GM18526 (cell line): ENCODE results near the gene EEF2.
A peak's percentile ranks its signal among the peaks of the same experiment; 100 is the strongest.

ENCODE experiments used
- POLR2A ChIP-seq: IDR thresholded peaks from 3 replicates; pipeline ENCODE4 v1.6.1; 2011; ENCODE audit not compliant: insufficient read length; ENCODE audit errors: extremely low read depth

EEF2 gene

GRCh38 chr19:3980353-3981251 lies 4.7 kb downstream of the EEF2 start:
- peak; percentile 7 for TF ChIP-seq POLR2A

DNA sequence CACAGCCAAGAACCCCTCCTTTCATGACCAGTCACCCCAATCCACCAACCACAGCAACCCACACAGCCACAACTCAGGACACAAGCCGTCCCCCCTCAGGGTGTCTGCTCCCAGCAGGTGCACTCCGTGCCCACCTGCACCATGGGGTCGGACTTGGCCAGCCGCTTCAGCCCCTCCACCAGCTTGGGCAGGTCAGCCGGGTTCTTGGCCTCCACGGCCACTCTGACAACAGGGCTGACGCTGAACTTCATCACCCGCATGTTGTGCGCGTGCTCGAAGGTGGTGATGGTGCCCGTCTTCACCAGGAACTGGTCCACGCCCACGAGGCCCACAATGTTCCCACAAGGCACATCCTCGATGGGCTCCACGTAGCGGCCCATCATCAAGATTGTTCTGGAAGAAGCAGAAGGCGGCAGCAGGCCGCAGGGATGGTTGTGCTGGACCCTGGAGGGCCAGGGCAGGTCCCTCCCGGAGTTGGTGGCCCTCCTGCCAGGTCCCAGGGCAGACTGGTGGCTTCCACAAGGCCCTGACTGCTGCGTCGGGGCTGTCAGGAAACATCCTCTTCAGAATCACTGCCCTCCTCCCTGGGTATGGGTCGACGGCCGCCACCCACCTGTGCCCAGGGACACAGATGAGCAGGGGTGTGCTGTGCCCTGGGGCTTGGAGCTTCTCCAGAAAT lies 5.5 kb downstream of the EEF2 start:
- peak; percentile 28 for TF ChIP-seq POLR2A

DNA sequence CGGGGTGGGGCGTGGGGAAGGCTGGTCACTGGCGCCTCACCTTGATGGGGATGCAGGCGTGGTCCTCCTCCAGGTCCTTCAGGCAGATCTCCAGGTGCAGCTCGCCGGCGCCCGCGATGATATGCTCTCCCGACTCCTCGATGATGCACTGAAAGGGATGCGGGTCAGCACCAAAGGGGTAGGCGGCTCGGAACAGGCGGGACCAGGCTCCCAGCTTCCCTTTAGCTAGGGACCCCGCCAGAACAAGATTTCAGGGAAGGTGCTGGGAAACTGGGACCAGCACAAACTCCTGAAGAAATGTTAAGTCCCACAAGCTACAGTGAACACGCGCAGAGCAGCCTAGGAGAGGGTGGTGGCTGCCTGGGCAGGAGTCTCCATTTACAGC lies 6.0 kb downstream of the EEF2 start:
- no peak for TF ChIP-seq POLR2A

- TF ChIP-seq POLR2A = no peak
Measured at GRCh38 chr19:3978145-3978544, 7.1 kb downstream of the EEF2 start.

DNA sequence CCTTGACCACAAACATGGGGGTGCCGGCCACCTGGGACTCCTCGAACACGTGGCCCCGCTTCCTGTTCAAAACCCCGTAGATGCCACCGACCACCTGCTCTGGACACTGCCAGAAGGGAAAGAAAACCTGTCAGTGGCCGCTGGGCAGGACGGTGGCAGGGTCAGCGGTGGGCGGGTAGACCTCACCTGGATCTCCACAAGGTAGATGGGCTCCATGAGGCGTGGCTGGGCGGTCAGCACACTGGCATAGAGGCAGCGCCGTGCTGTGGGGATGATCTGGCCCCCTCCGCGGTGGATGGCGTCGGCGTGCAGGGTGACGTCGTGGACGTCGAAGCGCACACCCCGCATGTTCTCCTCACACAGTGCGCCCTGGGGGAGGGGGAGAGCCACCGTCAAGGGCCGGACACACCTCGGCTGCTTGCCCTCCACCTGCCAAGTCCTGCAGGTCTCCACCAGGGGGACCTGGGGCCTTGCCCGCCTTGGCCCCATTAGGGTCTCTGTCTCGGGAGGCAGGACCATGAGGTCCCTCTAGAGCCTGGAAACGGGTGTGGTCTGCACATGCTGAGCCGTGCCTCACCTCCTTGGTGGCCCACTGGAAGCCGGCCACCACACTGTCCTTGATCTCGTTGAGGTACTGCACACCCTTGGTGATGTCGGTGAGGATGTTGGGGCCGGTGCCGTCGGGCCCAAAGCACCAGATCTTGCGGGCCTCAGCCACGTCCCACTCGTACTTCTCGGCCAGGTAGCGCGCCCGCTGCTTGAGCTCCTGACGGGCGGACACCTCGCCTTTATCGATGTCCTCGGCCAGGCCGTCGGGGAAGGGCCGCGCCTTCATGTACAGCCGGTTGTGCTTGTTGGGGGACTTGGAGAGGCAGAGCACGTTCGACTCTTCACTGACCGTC lies 7.8 kb downstream of the EEF2 start:
- no peak for TF ChIP-seq POLR2A

GRCh38 chr19:3976495-3977241 lies 8.6 kb downstream of the EEF2 start:
- no peak for TF ChIP-seq POLR2A

DNA sequence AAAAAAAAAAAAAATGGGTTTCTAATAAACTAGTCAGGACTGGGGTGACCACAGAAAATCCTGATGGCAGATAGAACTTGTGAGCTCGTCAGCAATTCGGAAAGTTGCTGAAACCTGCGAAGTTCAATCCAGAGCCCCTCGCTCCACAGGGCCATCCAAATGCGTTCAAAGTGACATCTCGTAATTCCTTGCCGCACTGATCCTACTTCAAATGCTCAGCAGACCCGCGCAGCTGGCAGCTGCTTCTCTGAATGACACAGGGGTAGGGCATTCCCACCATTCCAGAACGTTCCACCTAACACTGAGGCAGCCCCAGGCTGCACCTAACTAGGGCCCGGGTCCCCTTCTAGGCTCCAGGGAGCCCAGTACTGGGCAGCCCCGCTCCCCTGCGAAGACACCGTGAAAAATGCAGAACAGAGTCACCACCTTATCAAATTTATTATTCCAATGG lies 9.6 kb downstream of the EEF2 start:
- no peak for TF ChIP-seq POLR2A

GRCh38 chr19:3975144-3975543 lies 10.1 kb downstream of the EEF2 start:
- TF ChIP-seq POLR2A = peak; percentile 4

GRCh38 chr19:3970808-3971598 lies 14.3 kb downstream of the EEF2 start, which contains the start of gene DAPK3:
Gene DAPK3, minus strand, starts transcription at chr19:3971099. Its CDS starts 1,364 bp downstream, at chr19:3969735.
- TF ChIP-seq POLR2A = peak; percentile 58

GRCh38 chr19:3970313-3970807 lies 14.9 kb downstream of the EEF2 start:
- no peak for TF ChIP-seq POLR2A

GRCh38 chr19:3969435-3970312 lies 15.6 kb downstream of the EEF2 start:
- TF ChIP-seq POLR2A = no peak

GRCh38 chr19:3968556-3969434 lies 16.5 kb downstream of the EEF2 start:
- TF ChIP-seq POLR2A = no peak
